Measurements from ENCODE around the gene PTPRN2. TPM values are rescaled to one million over a fixed set of nuclear protein-coding genes. Genes with fewer than 3 reads are reported as not detected.

The PTPRN2 gene
- polyA plus RNA-seq, 1 experiment = 0.31 TPM

DNA sequence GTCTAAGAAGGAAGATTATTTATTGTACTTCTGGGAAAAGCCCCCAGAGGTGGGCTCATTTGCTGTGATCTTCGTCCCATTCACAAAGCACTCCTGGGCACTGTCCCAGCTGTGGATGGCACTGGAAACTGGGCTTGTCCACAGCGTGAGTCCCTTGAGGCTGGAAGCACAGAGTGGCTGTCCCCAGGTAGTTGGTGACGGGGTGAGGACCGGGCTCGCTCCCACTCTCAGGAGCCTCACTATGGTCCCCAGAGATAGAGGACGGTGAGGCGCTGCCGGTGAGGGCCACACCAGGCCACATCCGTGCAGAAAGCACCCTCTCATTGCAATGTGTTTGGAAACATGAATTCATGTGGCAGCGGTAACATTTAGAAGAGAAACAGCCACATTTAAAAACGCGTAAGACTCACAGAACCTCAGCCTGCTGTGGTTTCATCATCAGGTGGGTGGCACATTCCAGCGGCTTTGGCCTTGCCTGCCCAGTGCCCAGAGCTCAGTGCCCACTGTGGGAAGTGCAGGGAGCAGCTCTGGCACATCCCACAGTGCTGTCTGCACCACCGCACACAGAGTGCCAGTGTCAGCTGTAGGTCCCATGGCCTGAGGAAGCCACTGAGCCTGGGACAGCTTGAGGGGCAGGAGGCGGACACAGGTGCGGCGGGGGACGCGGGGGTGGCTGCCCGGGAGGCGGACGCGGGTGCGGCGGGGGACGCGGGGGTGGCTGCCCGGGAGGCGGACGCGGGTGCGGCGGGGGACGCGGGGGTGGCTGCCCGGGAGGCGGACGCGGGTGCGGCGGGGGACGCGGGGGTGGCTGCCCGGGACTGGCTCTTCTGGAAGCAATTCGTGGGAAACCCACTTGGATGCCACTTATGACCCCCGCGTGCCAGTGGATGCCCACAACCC is 801.0 kb downstream of the PTPRN2 start:
- TF ChIP-seq, protein P1, sequence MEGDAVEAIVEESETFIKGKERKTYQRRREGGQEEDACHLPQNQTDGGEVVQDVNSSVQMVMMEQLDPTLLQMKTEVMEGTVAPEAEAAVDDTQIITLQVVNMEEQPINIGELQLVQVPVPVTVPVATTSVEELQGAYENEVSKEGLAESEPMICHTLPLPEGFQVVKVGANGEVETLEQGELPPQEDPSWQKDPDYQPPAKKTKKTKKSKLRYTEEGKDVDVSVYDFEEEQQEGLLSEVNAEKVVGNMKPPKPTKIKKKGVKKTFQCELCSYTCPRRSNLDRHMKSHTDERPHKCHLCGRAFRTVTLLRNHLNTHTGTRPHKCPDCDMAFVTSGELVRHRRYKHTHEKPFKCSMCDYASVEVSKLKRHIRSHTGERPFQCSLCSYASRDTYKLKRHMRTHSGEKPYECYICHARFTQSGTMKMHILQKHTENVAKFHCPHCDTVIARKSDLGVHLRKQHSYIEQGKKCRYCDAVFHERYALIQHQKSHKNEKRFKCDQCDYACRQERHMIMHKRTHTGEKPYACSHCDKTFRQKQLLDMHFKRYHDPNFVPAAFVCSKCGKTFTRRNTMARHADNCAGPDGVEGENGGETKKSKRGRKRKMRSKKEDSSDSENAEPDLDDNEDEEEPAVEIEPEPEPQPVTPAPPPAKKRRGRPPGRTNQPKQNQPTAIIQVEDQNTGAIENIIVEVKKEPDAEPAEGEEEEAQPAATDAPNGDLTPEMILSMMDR (IDR thresholded peaks at IDR 0.05; ENCODE audit: insufficient read depth, low read depth, low read length) = no peak
- no peaks in the 10 kb centered on the region for H3K27me3 ChIP-seq (ENCODE audit: control insufficient read depth, insufficient read depth, low read length)
- no peak overlapping the region for H3K4me3 ChIP-seq (ENCODE audit: low read depth, low read length)
- CTCF ChIA-PET = no interaction called here
- POLR2A ChIA-PET = no interaction called here
- H3K36me3 ChIP-seq (ENCODE audit: control insufficient read depth, insufficient read depth, low read length) = no peaks in the 10 kb centered on the region
- DNase-seq (ENCODE audit: low read depth) = no peak

DNA sequence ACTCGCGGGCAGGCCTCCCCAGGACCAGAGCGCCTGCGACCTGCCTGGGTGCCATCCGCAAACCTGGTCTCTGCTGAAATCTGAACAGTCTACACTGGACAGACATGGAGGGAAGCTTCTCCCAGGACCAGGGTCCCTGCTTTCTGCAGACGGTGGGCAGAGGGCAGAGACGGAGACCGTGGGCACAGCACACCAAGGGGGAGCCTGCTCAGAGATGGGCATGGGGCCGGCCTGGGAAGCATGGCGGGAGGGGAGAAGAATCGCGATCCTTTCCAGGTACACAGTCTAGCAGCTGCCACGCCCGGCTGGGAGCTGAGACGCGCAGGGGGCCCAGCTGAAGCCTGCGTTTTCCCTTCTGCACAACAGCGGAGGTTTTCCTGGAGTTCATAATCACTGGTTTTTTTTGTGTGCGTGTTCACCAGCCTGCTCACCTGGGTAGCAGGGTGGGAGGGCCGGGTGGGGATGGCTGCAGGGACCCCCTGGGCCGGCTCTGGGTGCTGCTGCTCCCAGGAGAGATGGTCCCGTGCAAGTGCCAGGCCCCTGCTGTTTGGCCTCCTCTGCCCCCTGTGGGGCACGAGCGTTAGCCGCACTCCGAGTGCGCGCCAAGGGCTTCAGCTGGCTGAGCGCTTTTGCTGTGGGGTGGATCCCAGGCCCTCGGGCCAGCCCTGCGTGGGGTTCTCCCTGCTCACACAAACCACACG is 802.0 kb downstream of the PTPRN2 start:
- no peaks in the 10 kb centered on the region for H3K36me3 ChIP-seq (ENCODE audit: control insufficient read depth, insufficient read depth, low read length)
- TF ChIP-seq, protein P1 (IDR thresholded peaks at IDR 0.05; ENCODE audit: insufficient read depth, low read depth, low read length) = no peak
- no peak for DNase-seq (ENCODE audit: low read depth)
- H3K4me3 ChIP-seq (ENCODE audit: low read depth, low read length) = no peak overlapping the region
- no peaks in the 10 kb centered on the region for H3K27me3 ChIP-seq (ENCODE audit: control insufficient read depth, insufficient read depth, low read length)
- POLR2A ChIA-PET = no interaction called here
- CTCF ChIA-PET = no interaction called here

DNA sequence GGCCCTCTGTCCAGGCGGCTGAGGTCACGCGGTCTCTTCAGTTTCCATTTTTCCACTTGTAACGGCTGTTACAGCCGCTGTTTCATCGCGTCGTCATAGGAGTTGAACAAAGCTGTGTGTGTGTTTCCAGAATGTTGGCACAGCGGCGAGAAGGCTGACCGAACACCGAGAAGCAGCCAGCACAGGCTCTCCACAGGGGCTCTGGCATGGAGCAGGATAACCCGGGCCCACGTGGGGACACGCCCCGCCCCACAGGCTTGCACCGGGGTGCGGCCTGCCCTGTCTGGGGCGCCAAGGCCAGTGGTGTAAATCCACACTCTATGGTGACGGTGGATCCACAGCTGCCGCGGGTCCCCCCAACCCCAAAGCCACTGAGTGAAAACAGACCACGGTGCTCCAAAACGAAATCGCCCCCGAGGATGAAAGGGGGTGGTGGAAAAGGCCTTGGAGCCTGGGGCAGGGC is 802.6 kb downstream of the PTPRN2 start:
- H3K4me3 ChIP-seq (ENCODE audit: low read depth, low read length) = no peak overlapping the region
- ChIA-PET POLR2A (no interaction called here), CTCF (interaction anchor here (0.6 kb wide), 1 partner anchor 1407 kb away, joined by 3 read pairs; no protein-coding TSS in a partner anchor)
- no peaks in the 10 kb centered on the region for H3K36me3 ChIP-seq (ENCODE audit: control insufficient read depth, insufficient read depth, low read length)
- TF ChIP-seq, protein P1 (IDR thresholded peaks at IDR 0.05; ENCODE audit: insufficient read depth, low read depth, low read length) = no peak
- no peak for DNase-seq (ENCODE audit: low read depth)
- H3K27me3 ChIP-seq (ENCODE audit: control insufficient read depth, insufficient read depth, low read length) = no peaks in the 10 kb centered on the region

DNA sequence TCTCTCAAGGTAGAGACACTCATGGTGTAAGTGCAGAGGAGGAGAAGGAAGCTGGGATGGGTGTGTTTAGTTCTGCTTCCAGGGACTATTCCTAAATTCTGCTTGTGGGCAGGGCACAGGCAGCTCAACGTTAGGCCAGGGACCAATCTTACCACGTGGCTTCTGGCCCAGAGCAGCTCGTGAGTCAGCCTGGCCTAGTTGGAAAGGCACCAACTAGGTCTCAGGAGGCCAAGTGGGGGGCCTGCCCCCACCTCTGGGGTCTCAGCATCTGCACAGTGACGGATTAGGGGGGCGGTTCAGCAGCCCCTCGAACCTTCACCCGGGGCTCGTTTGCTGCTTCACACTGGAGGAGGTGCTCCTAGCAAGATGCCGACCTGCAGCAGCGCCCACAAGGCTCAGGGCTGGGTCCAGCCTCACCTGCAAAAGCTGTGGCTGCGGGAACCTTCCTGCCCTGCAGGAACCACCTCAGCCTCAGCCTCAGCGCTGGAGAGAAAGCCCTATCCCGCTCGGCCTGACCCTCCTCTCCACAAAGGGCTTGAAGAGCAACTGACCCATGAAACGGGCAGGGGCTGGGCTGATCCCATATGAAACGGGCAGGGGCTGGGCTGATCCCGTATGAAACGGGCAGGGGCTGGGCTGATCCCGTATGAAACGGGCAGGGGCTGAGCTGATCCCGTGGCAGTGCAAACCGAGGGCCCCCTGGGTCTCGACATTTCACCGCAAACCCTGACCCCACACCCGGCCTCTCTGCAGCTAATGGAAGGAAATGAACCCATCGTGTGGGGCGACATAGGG is 803.4 kb downstream of the PTPRN2 start:
- H3K36me3 ChIP-seq (ENCODE audit: control insufficient read depth, insufficient read depth, low read length) = no peaks in the 10 kb centered on the region
- DNase-seq (ENCODE audit: low read depth) = no peak
- CTCF ChIA-PET = interaction anchor here (0.6 kb wide), 1 partner anchor 1408 kb away, joined by 3 read pairs; no protein-coding TSS in a partner anchor
- H3K27me3 ChIP-seq (ENCODE audit: control insufficient read depth, insufficient read depth, low read length) = no peaks in the 10 kb centered on the region
- no peak overlapping the region for H3K4me3 ChIP-seq (ENCODE audit: low read depth, low read length)
- TF ChIP-seq, protein P1 (IDR thresholded peaks at IDR 0.05; ENCODE audit: insufficient read depth, low read depth, low read length) = no peak
- POLR2A ChIA-PET = no interaction called here

All from BJ (cell line).